CD4-positive, alpha-beta T cell treated with Interleukin-21 for 1 hour (primary cell): ENCODE measurements around the gene PPP2R1A.
"Not testable (repeated sequence)": the region's sequence is repeated elsewhere in the genome, so short reads cannot be mapped to it uniquely, and the experiment has no call there.

Source experiments
- DNase-seq: peaks from one replicate; pipeline ENCODE4 v3.0.0-alpha.2; 2020

PPP2R1A gene

DNA sequence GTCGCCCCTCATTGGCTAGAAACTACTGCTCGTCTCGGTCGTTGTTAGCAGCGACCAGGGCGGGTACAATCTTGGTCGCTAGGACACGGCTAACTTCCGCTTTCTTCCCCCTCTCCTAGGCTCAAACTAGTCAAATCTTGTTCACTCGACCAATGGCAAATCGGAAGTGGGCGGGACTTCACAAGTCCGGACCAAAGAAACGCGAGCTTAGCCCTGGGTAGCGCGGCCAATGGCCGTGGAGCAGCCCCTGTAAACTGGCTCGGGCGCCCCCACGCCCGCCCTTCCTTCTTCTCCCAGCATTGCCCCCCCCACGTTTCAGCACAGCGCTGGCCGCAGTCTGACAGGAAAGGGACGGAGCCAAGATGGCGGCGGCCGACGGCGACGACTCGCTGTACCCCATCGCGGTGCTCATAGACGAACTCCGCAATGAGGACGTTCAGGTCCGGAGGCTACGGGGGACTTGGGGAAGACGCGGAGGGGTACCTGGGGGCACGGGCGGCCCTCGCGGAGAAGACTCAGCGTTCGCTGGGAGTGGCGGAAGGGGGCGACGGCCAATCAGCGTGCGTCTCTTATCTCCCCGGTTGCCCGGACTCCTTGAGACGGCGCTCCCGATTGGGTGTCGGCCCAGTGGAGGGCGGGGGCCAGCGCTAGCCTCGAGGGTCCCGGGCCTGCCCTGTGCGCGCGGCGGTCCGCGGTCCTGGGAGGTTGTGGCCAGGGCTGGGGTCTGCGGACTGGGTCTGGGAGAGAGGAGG, at the start of gene PPP2R1A:
TSS of gene PPP2R1A (plus strand) at position 318 of the 752 bp plus-strand sequence. CDS start at position 363, 45 bp downstream.
- DNase-seq, result peak; percentile 100

DNA sequence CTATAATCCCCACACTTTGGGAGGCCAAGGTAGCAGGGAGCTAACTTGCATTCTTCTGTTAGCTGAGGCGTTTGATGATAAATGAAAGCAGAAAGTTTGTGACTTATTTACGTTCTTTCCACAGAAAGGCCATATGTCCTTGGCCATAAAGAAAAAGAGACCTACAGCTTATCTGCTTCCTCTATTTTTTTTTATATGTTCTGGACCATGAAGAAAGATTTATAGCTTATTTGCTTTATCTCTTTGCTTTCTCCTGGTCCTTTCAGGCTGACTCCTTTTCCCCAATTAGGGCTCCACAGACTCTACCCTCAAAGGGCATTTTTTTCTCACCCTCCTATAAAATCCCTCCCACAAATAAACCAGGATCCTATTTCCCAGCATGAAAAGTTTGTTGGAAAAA, 48.6 kb upstream of the PPP2R1A start:
- no peak for DNase-seq

DNA sequence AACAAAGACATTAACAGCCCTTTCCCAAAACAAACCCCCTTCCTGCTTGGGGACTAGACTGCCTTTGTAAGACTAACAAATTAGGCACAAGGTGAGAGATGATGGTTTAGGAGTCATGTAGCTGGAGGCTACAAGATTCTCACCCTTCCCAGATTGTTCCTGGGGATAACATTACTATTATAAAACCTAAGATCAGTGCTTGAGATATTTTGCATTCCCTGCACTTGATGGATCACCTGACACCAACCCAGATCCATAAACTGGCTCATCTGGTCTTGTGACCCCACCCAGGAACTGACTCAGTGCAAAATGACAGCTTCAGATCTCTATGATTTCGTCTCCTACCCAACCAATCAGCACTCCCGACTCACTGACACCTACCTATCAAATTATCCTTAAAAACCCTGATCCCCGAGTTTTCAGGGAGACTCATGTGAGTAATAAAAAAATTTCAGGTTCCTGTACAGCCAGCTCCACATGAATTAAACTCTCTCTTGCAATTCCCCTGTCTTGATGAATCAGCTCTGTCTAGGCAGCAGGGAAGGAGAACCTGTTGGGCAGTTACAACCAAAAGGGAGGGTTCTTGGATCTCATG, 47.8 kb upstream of the PPP2R1A start:
- no peak for DNase-seq

DNA sequence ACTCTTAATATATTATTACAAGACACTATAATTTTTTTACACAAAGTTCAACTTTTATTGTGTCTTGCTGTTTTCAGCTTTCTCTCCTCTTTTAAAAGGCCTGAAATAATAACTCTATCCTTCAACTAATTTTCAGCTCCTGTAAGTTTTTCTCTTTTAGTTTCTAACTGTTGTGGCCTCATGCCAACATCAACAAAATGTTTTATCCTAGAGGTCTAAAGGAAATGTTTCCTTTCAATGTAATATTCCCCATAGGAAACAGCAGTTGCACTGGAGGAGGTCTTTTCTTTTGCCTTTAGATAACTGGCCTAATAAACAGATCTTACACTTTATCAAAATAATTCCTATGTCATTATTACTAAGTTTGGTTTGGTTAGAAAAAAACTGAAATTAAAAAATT, 41.6 kb upstream of the PPP2R1A start:
- DNase-seq, result no peak

DNA sequence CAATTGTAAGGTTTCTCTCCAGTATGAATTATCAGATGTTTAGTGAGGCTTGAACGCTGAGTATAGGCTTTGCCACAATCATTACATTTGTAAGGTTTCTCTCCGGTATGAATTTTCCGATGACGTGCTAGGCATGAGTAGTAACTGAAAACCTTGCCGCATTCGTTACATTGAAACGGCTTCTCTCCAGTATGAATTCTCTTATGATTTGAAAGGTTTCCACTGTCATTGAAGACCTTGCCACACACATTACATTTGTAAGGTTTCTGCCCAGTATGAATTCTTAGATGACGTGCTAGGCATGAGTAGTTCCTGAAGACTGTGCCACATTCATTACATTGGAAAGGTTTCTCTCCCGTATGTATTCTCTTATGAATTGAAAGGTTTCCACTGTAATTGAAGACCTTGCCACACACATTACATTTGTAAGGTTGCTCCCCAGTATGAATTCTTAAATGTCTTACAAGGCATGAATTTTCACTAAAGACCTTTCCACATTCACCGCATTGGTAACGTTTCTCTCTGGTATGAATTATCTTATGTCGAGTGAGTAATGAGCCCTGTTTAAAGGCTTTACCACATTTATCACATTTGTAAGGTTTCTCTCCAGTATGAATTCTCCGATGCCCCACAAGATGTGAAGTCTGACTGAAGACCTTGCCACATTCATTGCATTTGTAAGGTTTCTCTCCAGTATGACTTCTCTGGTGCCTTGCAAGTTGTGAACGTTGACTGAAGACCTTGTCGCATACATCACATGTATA, 34.1 kb upstream of the PPP2R1A start:
- no peak for DNase-seq

DNA sequence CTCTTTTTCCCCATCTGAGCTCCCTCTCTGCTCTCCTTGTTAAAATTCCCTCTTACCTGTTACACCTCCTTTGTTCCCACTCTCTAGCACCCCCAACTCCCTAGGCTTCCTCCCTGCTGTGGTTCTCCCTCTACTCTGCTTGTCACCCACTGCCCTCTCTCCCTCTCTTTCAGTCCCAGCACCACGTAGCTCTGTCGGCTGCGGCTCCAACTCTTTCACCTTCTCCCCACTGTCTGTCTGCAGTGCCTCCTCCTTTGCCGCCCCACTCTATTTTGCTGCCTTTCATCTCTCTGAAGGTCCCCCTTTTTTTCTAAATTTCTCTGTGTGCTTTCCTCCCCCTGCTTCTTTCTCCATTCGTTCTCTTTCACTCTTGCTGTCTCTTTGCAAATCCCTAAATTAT, 19.5 kb upstream of the PPP2R1A start:
- DNase-seq, result peak; percentile 11

DNA sequence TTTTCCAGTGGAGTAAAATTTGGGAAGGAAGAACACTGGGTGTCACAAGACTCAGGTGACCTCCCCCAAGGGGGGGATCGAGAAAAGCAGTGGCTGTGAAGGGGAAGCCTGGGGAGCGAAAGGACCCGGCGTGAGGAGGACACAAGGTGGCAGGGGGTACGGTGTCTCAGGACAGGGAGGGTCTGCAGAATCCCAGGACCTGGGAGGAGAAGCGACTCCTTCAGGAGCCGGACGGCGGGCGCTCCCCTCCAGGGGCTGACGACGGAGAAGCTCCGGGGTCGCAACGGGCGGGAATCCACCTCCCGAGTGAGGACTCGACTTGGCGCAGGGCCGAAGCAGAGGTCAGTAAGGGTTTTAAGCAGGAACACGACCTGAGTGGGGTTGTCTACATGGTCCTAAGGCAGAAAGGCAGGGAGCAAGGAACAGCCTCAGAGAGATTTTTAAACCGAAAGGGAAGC, 19.0 kb upstream of the PPP2R1A start:
- DNase-seq, result no peak

DNA sequence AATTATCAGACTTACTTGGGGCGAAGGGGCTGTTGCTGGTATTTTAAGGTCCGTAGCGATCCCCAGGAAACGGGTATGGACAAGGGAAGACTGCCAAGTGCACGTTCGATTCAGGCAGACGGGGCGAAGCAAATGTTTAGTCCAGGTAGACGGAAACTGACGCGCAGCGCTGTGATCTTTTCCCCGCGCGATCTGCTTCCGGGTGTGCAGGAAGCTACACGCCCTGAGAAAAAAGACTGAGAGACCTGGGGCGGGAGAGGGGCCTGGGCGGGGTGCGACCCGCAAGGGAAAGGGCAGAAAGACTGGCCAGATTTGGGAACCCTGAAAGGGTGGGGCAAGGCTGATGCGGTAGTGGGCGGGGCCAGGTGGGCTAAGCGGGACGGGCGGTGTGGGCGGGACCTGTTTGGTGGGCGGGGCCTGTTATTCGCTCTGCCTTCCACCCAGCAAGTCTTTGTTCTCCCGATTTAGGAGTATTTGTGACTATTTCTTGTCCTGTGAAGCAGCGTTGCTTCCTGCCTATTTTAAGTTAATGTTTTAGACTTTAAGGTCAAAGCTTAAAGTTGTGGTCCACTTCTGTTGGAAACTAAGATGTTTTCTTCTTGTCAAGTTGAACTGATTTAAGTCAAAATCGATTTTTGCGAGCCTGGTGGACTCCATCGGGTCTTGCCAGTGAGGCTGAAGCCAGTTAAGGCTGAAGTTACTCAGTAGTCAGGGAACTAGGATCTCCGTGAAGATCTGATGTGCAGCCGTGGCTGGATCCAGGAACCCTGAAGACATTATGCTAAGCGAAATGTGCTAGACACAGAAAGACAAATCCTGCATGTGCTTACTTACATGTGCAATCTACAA, 18.3 kb upstream of the PPP2R1A start, which contains the start of gene ZNF836:
TSS of gene ZNF836 (minus strand) at position 301 of the 849 bp plus-strand sequence. CDS start 3,549 bp downstream, outside the sequence.
- DNase-seq, result peak; percentile 95

DNA sequence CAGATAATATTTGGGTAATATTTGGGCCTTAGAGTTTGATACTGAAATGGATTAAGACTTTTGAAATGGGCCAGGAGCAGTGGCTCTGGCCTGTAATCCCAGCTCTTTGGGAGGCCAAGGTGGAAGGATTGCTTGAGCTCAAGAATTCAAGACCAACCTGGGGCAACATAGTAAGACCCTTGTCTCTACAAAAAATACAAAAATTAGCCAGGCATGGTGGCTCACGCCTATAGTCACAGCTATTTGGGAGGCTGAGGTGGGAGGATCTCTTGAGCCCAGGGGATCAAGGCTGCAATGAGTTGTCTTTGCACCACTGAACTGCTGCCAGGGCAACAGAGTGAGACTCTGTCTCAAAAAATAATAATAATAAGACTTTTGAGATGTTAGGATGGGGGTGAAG, 17.5 kb upstream of the PPP2R1A start:
- DNase-seq, result no peak

DNA sequence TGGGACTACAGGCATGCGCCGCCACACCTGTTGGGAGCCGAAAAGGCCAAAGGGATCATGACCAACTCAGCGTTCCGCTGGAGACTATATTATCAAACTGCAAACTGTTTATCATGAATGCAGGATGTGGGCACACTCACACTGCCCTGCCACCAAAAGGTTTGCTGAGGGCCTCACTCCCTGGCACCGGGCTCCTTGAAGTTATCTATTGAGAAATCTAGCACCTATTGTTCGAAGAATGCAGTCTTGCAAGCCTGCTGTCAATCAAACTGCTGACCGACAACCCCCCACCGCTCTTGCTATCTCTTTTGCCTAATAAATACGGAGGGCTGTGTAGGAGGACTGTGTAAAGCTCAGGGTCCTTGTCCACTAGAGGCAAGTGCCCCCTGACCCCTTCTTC, 13.3 kb upstream of the PPP2R1A start:
- DNase-seq, result peak; percentile 18

DNA sequence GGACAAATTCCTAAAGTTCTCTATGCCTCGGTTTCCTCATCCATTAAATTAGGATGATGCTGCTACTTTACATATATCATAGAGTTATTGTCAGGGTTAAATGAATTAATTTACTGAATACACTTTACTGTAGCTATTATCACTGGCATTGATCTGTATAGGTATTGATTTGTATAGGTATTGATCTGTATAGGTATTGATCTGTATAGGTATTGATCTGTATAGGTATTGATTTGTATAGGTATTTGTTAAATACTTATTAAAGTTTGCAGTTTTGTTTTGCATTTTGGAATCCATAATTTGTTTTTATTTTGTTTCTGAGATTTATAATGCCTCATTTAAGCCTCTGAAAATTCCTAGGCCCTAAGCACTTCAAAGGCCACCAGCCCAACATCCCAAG, 2.4 kb upstream of the PPP2R1A start:
- DNase-seq, result no peak

DNA sequence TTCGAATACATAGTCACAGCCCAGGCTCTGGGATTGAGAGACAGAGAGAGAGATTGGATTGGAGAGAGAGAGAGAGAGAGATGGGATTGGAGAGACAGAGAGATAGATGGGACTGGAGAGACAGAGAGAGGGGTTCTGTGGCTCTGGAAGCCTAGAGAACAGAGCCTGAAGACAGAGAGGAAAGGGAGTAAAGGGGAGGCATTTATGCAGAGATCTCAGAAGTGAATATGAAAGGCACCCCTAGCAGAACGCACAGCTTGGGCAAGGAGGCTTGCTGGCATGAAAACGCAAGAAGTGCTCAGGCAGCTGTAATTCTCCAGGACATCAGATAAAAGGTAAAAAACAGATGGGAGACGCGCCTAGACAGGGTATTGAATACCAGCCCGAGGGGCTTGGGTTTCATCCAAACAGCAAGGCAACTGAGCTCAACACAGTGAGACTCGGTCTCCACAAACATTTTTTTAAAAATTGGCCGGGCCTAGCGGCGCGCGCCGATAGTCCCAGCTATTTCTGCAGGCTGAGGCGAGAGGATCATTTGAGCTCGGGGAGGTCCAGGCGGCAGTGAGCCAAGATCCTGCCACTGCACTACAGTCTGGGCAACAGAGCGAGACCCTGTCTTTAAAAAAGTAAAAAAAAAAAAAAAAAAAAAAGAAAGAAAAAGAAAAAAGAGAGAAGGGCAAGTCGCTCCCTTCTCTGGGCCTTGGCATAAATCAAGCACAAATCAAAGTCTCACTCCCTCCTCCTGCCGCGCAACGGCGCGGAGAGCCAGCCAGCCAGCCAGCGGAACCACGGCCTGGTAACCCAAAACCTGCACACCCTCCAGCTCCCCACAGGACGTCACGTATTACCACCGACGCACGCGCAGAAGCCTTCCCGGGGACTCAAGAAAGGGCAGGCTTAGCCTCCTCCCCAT, 774 bp upstream of the PPP2R1A start:
- DNase-seq, result no peak

DNA sequence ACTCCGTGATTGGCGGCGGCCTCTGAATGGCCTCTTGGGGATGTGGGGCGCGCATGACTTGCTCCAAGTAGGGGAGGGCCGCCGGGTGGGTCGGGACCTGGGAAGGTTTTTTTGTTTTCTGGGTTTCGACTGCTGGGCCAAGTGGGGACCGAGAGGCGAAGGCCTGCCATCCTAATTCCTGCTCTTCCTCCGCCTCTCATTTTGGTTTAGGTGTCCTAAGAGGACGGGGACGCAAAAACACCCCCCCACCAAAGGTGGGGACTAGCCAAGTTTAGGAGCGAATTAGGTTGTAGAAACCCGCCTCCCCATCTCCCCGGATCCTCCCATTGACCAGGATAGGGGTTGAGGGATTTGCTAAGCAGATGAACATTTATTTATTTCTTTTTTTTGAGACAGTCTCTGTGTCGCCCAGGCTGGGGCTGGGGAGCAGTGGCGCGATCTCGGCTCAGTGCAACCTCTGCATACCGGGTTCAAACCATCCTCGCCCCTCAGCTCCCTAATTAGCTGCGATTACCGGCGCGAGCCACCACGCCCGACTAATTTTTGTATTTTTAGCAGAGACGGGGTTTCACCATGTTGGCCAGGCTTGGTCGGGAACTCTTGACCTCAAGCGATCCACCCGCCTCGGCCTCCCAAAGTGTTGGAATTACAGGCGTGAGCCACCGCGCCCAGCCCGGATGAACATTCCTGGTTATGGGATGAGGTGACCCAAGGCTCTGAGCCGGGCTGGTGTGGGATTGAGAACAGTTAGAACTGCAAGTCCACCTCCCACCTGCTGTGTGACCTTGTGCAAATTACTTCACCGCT, 838 bp downstream of the PPP2R1A start:
- DNase-seq, result no peak

DNA sequence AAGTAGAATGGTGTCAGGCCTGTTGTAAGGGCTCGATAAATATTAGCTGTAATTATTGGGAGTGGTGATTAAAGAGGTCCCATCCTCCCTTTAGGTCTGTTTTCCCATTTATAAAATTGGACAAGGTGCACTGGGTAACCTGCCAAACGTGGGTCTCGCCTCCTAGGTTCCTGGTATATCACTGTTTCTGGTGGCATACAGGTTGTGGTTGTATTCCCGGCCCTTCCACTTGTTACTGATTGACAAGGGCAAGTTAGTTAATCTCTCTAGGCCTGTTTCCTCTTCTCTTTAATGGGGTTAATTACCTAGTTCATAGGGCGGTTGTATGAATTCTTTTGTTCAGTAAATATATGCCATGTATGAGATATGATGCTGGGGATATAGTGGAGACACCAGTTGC, 1.5 kb downstream of the PPP2R1A start:
- no peak for DNase-seq

DNA sequence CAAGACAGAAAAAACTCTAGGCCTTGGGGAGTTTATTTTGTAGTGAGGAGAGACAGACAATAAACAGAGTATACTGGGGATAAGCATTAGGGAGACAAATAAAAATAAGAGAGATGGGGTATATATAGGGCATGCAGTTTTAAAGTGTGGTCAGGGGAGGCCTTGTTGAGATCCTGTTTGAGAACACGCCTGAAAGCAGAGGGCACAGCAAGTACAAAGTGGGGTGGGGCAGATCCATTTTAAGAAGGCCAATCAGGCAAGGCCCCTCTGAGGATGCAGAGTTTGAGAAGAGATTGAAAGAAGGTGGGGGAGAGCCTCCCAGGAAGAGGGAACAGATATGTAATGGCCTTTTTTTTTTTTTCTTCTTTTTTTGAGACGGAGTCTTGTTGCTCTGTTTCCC, 2.1 kb downstream of the PPP2R1A start:
- no peak for DNase-seq

DNA sequence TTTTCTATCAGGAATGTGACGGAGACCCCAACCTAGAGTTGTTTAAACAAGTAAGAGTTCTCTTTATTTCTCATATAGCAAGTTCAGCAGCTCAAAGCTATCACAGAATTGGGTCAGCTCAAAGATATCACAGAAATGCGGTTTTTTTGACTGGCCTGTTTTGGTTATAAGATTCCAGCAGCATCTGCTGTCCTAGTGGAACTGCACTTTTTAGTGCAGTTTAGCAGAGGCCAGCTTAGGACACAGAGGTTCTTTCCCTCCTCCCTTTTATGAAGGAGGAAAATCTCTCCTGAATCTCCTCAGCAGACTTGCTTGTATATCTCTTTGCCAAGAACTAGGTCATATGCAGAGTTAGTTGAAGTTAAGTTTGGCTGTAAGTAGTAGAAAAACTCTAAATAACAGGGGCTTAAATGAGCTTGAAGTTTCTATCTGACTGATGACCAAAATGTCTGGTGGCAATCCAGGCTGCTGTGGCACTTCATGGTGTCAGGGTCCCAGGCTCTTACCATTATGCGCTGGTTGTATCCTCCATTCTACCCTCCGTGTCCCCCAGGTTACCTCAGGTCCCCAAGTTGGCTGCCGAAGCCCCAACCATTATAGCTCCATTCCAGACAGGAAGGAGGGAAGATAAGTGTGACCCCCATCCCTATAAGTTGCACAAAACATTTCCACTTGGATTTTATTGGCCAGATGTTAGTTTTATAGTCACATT, 6.6 kb downstream of the PPP2R1A start:
- DNase-seq, result no peak

DNA sequence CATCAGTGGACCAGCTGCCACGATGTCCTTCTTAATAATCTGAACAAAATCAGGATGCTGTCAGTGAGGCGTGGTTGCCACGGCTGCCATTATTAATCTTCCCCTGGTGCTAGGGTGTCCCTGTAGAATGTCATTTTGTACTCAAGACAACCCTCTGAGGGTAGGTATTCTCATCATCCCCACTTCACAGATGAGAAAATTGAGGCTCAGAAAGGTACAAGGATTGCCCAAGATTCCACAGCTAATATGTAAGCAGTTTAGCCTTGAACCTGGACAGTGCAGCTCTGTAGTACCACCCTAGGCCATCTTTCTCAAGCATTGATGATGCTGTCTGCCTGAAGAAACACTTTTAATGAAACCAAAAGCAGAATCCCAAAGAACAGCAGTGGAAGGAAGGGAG, 8.1 kb downstream of the PPP2R1A start:
- DNase-seq, result no peak

DNA sequence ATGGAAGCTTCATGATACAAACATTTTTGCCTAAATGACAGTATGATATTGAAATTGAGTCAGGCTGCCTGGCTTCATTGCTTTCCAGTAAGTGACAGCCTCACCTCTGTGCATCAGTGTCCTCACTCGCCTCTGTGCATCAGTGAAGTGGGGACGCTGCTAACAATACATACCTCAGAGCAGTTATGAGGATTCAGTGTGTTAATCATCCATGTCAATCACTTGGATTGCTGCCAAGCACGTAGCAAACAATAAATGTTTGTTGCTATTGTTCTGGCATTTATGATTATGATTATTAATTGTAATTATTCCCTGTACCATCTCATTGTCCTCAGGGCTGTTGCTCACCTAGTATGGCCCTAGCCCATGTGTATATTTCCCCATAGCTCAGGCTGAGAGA, 8.8 kb downstream of the PPP2R1A start:
- DNase-seq, result no peak

DNA sequence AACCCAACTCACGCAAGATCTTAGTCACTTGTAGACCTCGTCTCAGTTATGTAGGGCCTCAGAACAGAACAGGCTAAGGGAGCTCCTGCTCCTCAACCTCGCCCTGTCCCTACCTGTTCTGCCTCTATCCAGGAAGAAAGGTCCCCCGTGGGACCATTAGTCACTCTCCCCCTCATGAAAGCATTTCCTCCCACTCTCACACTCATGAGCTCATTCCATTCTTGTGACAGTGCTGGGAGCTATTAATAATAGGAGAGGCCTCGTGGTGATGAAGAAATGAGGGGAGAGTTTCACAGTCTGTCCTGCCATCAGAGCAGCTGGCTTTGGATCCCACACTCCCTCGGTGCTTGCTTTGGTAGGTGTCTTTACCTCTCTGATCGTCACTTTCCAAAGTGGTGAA, 10.2 kb downstream of the PPP2R1A start:
- DNase-seq, result no peak

DNA sequence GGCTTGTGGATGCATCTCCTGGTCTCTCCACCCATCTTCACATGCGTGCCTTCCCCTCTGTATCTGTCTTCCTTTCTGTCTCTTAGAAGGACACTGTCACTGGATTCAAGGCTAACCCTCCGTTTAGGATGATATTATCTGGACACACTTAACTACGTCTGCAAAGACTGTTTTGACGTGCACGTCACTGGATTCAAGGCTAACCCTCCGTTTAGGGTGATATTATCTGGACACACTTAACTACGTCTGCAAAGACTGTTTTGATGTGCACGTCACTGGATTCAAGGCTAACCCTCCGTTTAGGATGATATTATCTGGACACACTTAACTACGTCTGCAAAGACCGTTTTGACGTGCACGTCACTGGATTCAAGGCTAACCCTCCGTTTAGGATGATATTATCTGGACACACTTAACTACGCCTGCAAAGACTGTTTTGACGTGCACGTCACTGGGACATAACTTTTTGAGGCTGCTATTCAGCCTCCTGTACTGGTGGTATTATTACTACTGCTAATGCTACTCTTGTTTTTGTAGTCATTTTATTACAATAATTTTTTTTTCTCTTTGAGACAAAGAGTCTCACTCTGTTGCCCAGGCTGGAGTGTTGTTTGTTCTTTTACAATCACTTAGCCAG, 11.0 kb downstream of the PPP2R1A start:
- not testable (repeated sequence) for DNase-seq
